ENCODE measurements around the gene PXT1. TPM values are rescaled to one million over a fixed set of nuclear protein-coding genes. Genes with fewer than 3 reads are reported as not detected.

The PXT1 gene
- total RNA-seq, 1 donor from 2014 or later, result not detected

GRCh38 chr6:36382976-36383375 lies 59.7 kb downstream of the PXT1 start:
- Histone ChIP-seq H3K4me1 (peaks cover 22% of the 10 kb centered on the region), H3K9me3 (replicated peaks) (no peaks in the 10 kb centered on the region), H3K36me3 (no peaks in the 10 kb centered on the region), H3K27me3 (ENCODE audit: low read depth) (peaks cover 41% of the 10 kb centered on the region), H3K27ac (replicated peaks) (no peak overlapping the region), H3K4me3 (no peak overlapping the region)
- intact Hi-C loops (cut with micrococcal nuclease), result no loop called here
- no peak for TF ChIP-seq CTCF (IDR thresholded peaks at IDR 0.05; ENCODE audit: borderline replicate concordance)
- DNase-seq, result no peak

GRCh38 chr6:36381502-36382389 lies 60.9 kb downstream of the PXT1 start:
- no peak overlapping the region for H3K27ac ChIP-seq (replicated peaks)
- intact Hi-C loops (cut with micrococcal nuclease), result no loop called here
- peaks cover 10% of the 10 kb centered on the region for H3K4me1 ChIP-seq
- H3K4me3 ChIP-seq, result no peak overlapping the region
- TF ChIP-seq CTCF (IDR thresholded peaks at IDR 0.05; ENCODE audit: borderline replicate concordance), result no peak
- H3K36me3 ChIP-seq, result no peaks in the 10 kb centered on the region
- H3K27me3 ChIP-seq (ENCODE audit: low read depth), result peaks cover 28% of the 10 kb centered on the region
- no peak for DNase-seq
- H3K9me3 ChIP-seq (replicated peaks), result no peaks in the 10 kb centered on the region

- no peak for TF ChIP-seq CTCF (IDR thresholded peaks at IDR 0.05; ENCODE audit: borderline replicate concordance)
- Histone ChIP-seq H3K4me3 (no peak overlapping the region), H3K27ac (replicated peaks) (no peak overlapping the region), H3K36me3 (no peaks in the 10 kb centered on the region), H3K4me1 (no peaks in the 10 kb centered on the region), H3K27me3 (ENCODE audit: low read depth) (peaks cover 14% of the 10 kb centered on the region), H3K9me3 (replicated peaks) (no peaks in the 10 kb centered on the region)
- no peak for DNase-seq
- intact Hi-C loops (cut with micrococcal nuclease), result no loop called here
Measured at GRCh38 chr6:36380166-36380565, 62.5 kb downstream of the PXT1 start.

DNA sequence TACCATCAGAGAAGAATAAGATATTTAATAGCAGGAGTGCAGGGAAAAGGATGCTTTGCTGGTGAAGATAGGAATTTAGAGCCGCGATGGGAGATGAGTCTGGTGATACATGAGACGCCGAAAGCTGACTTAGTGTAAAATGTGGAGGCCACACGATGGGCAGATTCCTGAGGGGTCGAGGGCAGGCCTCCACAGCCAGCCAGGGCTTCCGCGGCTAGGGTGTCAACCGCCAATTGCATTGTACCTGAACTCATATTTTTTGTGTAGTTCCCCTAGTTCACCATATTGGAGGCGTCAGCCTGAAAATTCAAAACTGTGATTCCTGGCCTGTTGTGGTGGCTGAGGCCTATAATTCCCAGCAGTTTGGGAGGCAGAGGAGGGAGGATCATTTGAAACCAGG lies 63.7 kb downstream of the PXT1 start:
- intact Hi-C loops (cut with micrococcal nuclease), result no loop called here
- no peak overlapping the region for H3K4me3 ChIP-seq
- DNase-seq, result no peak
- H3K36me3 ChIP-seq, result no peaks in the 10 kb centered on the region
- peaks cover 5% of the 10 kb centered on the region for H3K27me3 ChIP-seq (ENCODE audit: low read depth)
- no peaks in the 10 kb centered on the region for H3K4me1 ChIP-seq
- no peak overlapping the region for H3K27ac ChIP-seq (replicated peaks)
- H3K9me3 ChIP-seq (replicated peaks), result no peaks in the 10 kb centered on the region
- no peak for TF ChIP-seq CTCF (IDR thresholded peaks at IDR 0.05; ENCODE audit: borderline replicate concordance)

- H3K4me1 ChIP-seq, result no peaks in the 10 kb centered on the region
- no peak overlapping the region for H3K4me3 ChIP-seq
- no peaks in the 10 kb centered on the region for H3K9me3 ChIP-seq (replicated peaks)
- no peaks in the 10 kb centered on the region for H3K36me3 ChIP-seq
- H3K27me3 ChIP-seq (ENCODE audit: low read depth), result peaks cover 10% of the 10 kb centered on the region
- intact Hi-C loops (cut with micrococcal nuclease), result no loop called here
- H3K27ac ChIP-seq (replicated peaks), result no peak overlapping the region
- TF ChIP-seq CTCF (IDR thresholded peaks at IDR 0.05; ENCODE audit: borderline replicate concordance), result no peak
- DNase-seq, result no peak
Measured at GRCh38 chr6:36378243-36378920, 64.3 kb downstream of the PXT1 start.
